GM12892 (cell line): Measurements from ENCODE around the gene NDUFA13.
A peak's percentile ranks its signal among the peaks of the same experiment; 100 is the strongest.

ENCODE experiments used
- DNase-seq: peaks from one replicate; pipeline ENCODE4 v3.0.0; 2011; ENCODE audit not compliant: insufficient read length
- FAIRE-seq: peaks from 2 replicates; lab custom pipeline; 2011; peaks lifted over from hg19 to GRCh38; lab: Jason Lieb, UNC
- POLR2A ChIP-seq: IDR thresholded peaks from 2 replicates; pipeline ENCODE4 v1.6.1; 2011; ENCODE audit warnings: low read depth, low read length, control low read depth
- POLR2AphosphoS5 ChIP-seq: IDR thresholded peaks from 2 replicates; pipeline ENCODE4 v1.6.1; 2011; ENCODE audit warnings: low read depth, low read length, control low read depth
- TAF1 ChIP-seq: IDR thresholded peaks from 2 replicates; pipeline ENCODE4 v1.6.1; 2011; ENCODE audit warnings: low read depth, mild to moderate bottlenecking, control low read depth, low read length, borderline replicate concordance

NDUFA13 gene

GRCh38 chr19:19530423-19530804 is 14.4 kb downstream of the NDUFA13 start:
- FAIRE-seq (no peak), DNase-seq (no peak)
- TF ChIP-seq TAF1 = no peak
- no peak for TF ChIP-seq POLR2A
- no peak for TF ChIP-seq POLR2AphosphoS5

- FAIRE-seq (no peak), DNase-seq (no peak)
- TF ChIP-seq POLR2AphosphoS5 (no peak), POLR2A (peak; percentile 18; the same call in 1 of the 2 replicates), TAF1 (no peak)
Observed at GRCh38 chr19:19530889-19531288, 14.9 kb downstream of the NDUFA13 start.

GRCh38 chr19:19531951-19532805 is 16.2 kb downstream of the NDUFA13 start:
- TF ChIP-seq POLR2A = no peak
- no peak for TF ChIP-seq POLR2AphosphoS5
- no peak for TF ChIP-seq TAF1
- DNase-seq (peak; percentile 89), FAIRE-seq (peak; percentile 88)

GRCh38 chr19:19532806-19533701 is 17.0 kb downstream of the NDUFA13 start:
- DNase-seq (no peak), FAIRE-seq (no peak)
- no peak for TF ChIP-seq POLR2AphosphoS5
- no peak for TF ChIP-seq TAF1
- no peak for TF ChIP-seq POLR2A

GRCh38 chr19:19533841-19534240 is 17.8 kb downstream of the NDUFA13 start:
- no peak for FAIRE-seq
- TF ChIP-seq POLR2AphosphoS5 (no peak), POLR2A (no peak), TAF1 (no peak)
- DNase-seq = no peak

GRCh38 chr19:19534556-19535265 is 18.7 kb downstream of the NDUFA13 start:
- FAIRE-seq = no peak
- no peak for DNase-seq
- TF ChIP-seq POLR2A (no peak), POLR2AphosphoS5 (no peak), TAF1 (no peak)

GRCh38 chr19:19535311-19536191 is 19.5 kb downstream of the NDUFA13 start:
- TF ChIP-seq TAF1 = no peak
- TF ChIP-seq POLR2A = no peak
- TF ChIP-seq POLR2AphosphoS5 = no peak
- DNase-seq = no peak
- no peak for FAIRE-seq

GRCh38 chr19:19537075-19538048 is 21.3 kb downstream of the NDUFA13 start:
- TF ChIP-seq POLR2AphosphoS5 = no peak
- no peak for TF ChIP-seq POLR2A
- TF ChIP-seq TAF1 = no peak
- DNase-seq (no peak), FAIRE-seq (no peak)

GRCh38 chr19:19538061-19538784 is 22.2 kb downstream of the NDUFA13 start, which contains the start of gene CILP2:
TSS of gene CILP2 (plus strand) at chr19:19538265. CDS start at chr19:19538350, 85 bp downstream.
- DNase-seq (no peak), FAIRE-seq (peak; percentile 44)
- TF ChIP-seq POLR2AphosphoS5 = no peak
- TF ChIP-seq TAF1 = no peak
- no peak for TF ChIP-seq POLR2A
